GM23248 (cell line): ENCODE measurements around the gene IP6K3.

Source experiments
- EZH2 ChIP-seq: fragments of 200-600 bp; sonication (generic); IDR thresholded peaks from 2 replicates; pipeline ENCODE4 v1.6.1; 2018; ENCODE audit warnings: antibody characterized with exemption, mild to moderate bottlenecking; ENCODE audit not compliant: insufficient read depth, poor library complexity, severe bottlenecking
- EZH2phosphoT487 ChIP-seq: fragments of 200-600 bp; sonication (generic); IDR thresholded peaks from 2 replicates; pipeline ENCODE4 v1.6.1; 2018; ENCODE audit warnings: antibody characterized with exemption, moderate library complexity, mild to moderate bottlenecking, low read depth; ENCODE audit not compliant: insufficient read depth

DNA sequence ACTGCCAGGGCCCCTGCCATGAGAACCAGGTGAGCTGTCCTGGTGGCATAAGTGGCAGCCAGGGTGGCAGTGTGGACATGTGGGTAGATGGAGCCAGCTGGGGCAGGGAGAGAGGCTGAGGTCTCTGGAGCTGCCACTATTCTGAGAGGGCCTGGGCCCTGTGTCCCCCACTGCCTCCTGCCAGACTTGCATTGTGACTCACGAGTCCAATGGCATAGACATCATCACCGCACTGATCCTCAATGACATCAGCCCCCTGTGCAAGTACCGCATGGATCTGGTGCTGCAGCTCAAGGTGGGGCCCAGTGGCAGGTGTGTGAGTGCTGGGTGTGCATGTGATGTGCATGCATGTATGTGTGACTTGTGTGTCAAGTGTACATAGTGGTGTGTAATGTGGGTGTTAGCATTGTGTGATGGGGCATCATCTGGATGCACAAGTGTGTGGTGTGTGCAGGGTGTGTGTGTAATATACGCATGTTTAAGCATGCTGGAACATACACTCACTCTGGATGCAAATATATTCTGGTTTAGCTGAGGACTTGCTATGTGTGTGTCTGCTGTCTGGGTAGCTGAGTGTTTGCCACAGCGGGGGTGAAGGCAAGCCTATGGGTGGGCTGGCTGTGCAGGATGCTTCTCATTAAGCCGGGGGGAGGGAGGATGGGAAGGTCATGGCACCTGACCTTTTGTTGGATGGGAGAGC, 60.3 kb downstream of the IP6K3 start:
- TF ChIP-seq EZH2phosphoT487 (no peak), EZH2 (no peak)
